ENCODE data around the gene RDX.

DNA sequence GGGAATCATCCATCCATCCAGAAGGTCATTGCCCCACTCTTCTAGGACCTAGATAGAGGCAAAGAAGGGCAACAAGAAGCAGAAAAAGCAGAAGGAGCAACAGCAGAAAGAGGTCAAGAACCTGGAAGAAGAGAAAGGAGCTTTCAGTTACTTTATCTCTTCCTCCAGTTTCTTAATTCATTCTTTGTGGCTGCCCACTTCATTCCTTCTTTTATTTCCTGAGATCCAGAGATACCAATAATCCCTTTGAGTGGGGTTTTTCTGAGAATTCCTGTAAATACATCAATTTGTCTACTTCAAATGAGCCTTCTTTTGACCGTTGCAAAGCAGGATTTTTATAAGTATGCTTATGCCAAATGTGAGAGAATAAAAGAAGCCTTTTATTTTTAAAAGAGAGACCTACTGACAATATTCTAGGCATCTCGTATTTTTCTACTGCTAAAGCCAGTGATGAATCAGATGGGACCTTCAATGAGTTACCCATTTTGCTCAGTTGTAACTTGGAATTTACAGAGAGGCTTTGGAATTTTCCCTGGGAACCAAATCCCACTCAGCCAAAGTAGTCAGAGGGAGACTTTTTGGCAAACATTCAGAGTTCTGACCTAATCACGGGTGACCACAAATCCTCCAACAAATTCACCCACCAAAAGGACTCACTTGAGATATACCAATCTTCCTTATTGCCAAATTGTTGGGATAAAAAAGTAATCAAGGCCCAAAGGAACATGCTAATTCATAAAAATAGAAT is 148.3 kb downstream of the RDX start:
- TF ChIP-seq CTCF (IDR thresholded peaks at IDR 0.05; ENCODE audit: low read depth, low read length, poor library complexity, severe bottlenecking) (no peak), EZH2phosphoT487 (IDR thresholded peaks at IDR 0.05; ENCODE audit: borderline replicate concordance, low read length) (no peak)

Data from DOHH2 (cell line).